H1 (cell line): ENCODE results near the gene PRKAR1B. TPM values are rescaled to one million over a fixed set of nuclear protein-coding genes. Genes with fewer than 3 reads are reported as not detected.

ENCODE experiments used
- SP4 ChIP-seq: IDR thresholded peaks from 2 replicates; pipeline ENCODE4 v1.6.1; 2012; ENCODE audit warnings: low read length, inconsistent platforms
- polyA plus RNA-seq, 7 experiments: library from polyadenylated mRNA; depleted of rRNA in 3 of 7; stranded (reverse) in 5 of 7; unstranded in 2 of 7; fragments of >200 nt in 5 of 7; fragments of 200-250 nt in 2 of 7; gene quantifications; 1 replicate in 5 of 7; 2 replicates in 1 of 7; 4 replicates in 1 of 7; pipeline versions ENCODE4 v1.2.1 to v1.2.3, GENCODE V29; 2011 to 2013; ENCODE audit warnings: missing spikeins in 2 of 7, mixed read lengths in 2 of 7
- total RNA-seq: library from RNA; stranded (reverse); fragmentation: NEBNext Ultra II Directional; extraction: Animal tissue kit (Norgen Biotek cat#: 25700); gene quantifications from 2 replicates; pipeline ENCODE4 v1.2.1, GENCODE V29; 2021

Gene PRKAR1B
- total and polyA plus RNA-seq, 2 of the 8 experiments (the other 6 are each of a cell fraction or from before 2014, with no cell fraction given): 12.3 to 55.7 TPM

DNA sequence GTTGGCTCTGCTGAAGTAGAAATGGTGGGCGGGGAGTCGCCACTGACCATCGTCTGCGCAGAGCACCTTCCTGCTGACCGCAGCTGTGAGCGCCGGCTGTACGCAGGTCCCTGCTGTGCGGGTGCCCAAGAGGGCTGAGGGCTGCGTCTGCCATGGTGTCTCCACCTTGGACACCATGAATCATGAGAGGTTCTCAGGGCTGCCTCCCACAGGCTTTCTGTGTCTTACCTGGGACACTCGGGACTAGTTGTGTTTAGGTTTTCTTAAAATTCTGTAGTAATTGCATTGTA is 44.9 kb upstream of the PRKAR1B start (continued):
- no peak for TF ChIP-seq SP4
